HepG2 (cell line): ENCODE results near the gene UNC5CL. TPM values are rescaled to one million over a fixed set of nuclear protein-coding genes. Genes with fewer than 3 reads are reported as not detected.

ENCODE experiments used
- CBX2 ChIP-seq, 2 experiments: fragments of 200-600 bp in 1 of 2; sonication (generic); formaldehyde crosslinking in 1 of 2; IDR thresholded peaks; 2 replicates each; pipeline versions ENCODE4 v1.7.0 to v1.8.1; 2018 to 2022; ENCODE audit warnings: low read depth in 2 of 2, low read length in 1 of 2, mild to moderate bottlenecking in 1 of 2, missing genetic modification reagents in 1 of 2
- ERF ChIP-seq: IDR thresholded peaks from 2 replicates; pipeline ENCODE4 v1.6.1; 2018; ENCODE audit warnings: missing biosample characterization, missing genetic modification reagents
- FIP1L1 ChIP-seq: fragments of 200-400 bp; formaldehyde crosslinking; IDR thresholded peaks from 2 replicates; pipeline ENCODE4 v1.6.1; 2018; ENCODE audit warnings: low read depth, mild to moderate bottlenecking, low read length, moderate library complexity, borderline replicate concordance; ENCODE audit not compliant: insufficient read depth
- KDM2A ChIP-seq: sonication (generic); formaldehyde crosslinking; IDR thresholded peaks from 2 replicates; pipeline ENCODE4 v1.4.0; 2020; ENCODE audit warnings: low read depth, missing genetic modification reagents, borderline replicate concordance
- SAP130 ChIP-seq: IDR thresholded peaks from 2 replicates; pipeline ENCODE4 v1.6.1; 2016; ENCODE audit warnings: low read depth
- ZFX ChIP-seq: sonication (generic); formaldehyde crosslinking; IDR thresholded peaks from 2 replicates; pipeline ENCODE4 v1.4.0; 2020; ENCODE audit warnings: mild to moderate bottlenecking, low read depth, missing genetic modification reagents, moderate library complexity
- ZFY ChIP-seq: sonication (generic); formaldehyde crosslinking; IDR thresholded peaks from 2 replicates; pipeline ENCODE4 v1.4.0; 2020; ENCODE audit warnings: missing genetic modification reagents
- ZNF121 ChIP-seq: sonication (generic); formaldehyde crosslinking; IDR thresholded peaks from 2 replicates; pipeline ENCODE4 v1.5.0; 2020; ENCODE audit warnings: mild to moderate bottlenecking, missing genetic modification reagents
- ZNF263 ChIP-seq: sonication (generic); formaldehyde crosslinking; IDR thresholded peaks from 2 replicates; pipeline ENCODE4 v1.4.0; 2020; ENCODE audit warnings: missing genetic modification reagents
- ZNF282 ChIP-seq: fragments of 450-650 bp; IDR thresholded peaks from 2 replicates; pipeline ENCODE4 v1.6.1; 2018; ENCODE audit not compliant: partially characterized antibody
- polyA plus RNA-seq, 8 experiments: library from polyadenylated mRNA; depleted of rRNA in 3 of 8; stranded (reverse) in 7 of 8; unstranded in 1 of 8; fragments of >200 nt; fragmentation: Illumina TruSeq in 4 of 8; extraction: Trizol in 4 of 8; gene quantifications; 2 replicates each; pipeline versions ENCODE4 v1.2.1 to v1.2.3, GENCODE V29; 2011 to 2016; ENCODE audit warnings: low read depth in 4 of 8, missing spikeins in 1 of 8, mixed read lengths in 1 of 8; ENCODE audit not compliant: insufficient read depth in 1 of 8
- total RNA-seq, 5 experiments: library from RNA; depleted of rRNA; stranded (reverse); fragments of >200 nt; fragmentation: Illumina TruSeq; extraction: Trizol; gene quantifications; 2 replicates each; pipeline ENCODE4 v1.2.3, GENCODE V29; 2016; ENCODE audit warnings: low read depth in 1 of 5
- TF ChIP-seq, protein P1 (sequence below), 2 experiments: sonication (generic) in 1 of 2; formaldehyde crosslinking in 1 of 2; IDR thresholded peaks; 2 replicates each; pipeline versions ENCODE4 v1.5.1 to v1.6.1; 2011 to 2020; ENCODE audit warnings: borderline replicate concordance in 1 of 2, low read depth in 1 of 2, low read length in 1 of 2, mild to moderate bottlenecking in 1 of 2, missing genetic modification reagents in 1 of 2, moderate library complexity in 1 of 2
- TF ChIP-seq, protein P2 (sequence below): sonication (generic); formaldehyde crosslinking; IDR thresholded peaks from 2 replicates; pipeline ENCODE4 v1.9.0; 2021; ENCODE audit warnings: mild to moderate bottlenecking, missing genetic modification reagents
- TF ChIP-seq, protein P3 (sequence below): fragments of 450-650 bp; IDR thresholded peaks from 2 replicates; pipeline ENCODE4 v1.6.1; 2016
- TF ChIP-seq, protein P4 (sequence below): sonication (generic); formaldehyde crosslinking; IDR thresholded peaks from 2 replicates; pipeline ENCODE4 v1.5.1; 2020; ENCODE audit warnings: missing genetic modification reagents, mild to moderate bottlenecking, borderline replicate concordance

The UNC5CL gene
- total and polyA plus RNA-seq, 2 of the 13 experiments (the other 11 are each of a cell fraction or from before 2014, with no cell fraction given), result 2.4 to 2.5 TPM

DNA sequence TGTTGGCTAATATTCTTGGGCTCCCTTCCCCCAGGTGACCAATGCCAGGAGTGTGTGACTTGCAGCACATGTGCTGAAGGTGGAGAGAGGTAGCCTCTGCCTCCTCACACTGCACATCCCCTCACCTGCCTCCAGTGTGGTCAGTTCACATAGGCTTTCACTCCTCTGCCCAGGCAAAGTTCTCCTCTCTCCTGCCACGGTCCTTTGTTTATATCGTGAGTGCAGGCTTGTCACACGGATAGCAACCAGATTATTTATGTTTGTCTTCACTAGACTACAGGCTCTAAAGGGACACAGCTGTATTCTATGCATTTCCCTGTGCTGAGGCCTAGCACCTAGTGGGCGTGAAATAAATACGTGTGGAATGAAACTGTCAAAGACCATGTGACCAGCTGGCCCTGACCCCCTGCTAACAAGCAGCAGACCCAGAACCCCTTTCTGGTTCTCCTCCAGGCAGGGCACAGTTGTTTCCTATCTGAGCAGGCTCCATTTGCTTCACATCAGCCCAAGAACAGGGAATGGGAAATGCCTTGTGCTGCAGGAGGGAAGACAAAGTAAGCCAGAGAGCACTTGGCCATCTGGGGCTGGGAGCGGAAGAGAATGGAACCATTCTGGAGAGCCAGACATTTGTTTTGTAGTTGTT, 42.3 kb downstream of the UNC5CL start (continued):
- TF ChIP-seq, protein P1, sequence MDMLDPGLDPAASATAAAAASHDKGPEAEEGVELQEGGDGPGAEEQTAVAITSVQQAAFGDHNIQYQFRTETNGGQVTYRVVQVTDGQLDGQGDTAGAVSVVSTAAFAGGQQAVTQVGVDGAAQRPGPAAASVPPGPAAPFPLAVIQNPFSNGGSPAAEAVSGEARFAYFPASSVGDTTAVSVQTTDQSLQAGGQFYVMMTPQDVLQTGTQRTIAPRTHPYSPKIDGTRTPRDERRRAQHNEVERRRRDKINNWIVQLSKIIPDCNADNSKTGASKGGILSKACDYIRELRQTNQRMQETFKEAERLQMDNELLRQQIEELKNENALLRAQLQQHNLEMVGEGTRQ (IDR thresholded peaks at IDR 0.05; ENCODE audit: low read depth, low read length), result no peak; the same call in 1 of the 2 replicates
- TF ChIP-seq, protein P1 (CRISPR knock-in tag; IDR thresholded peaks at IDR 0.05; ENCODE audit: borderline replicate concordance), result peak; percentile 62; the same call in 1 of the 2 replicates
- TF ChIP-seq SAP130 (CRISPR knock-in tag) (peak; percentile 5; the same call in 1 of the 2 replicates), KDM2A (CRISPR knock-in tag) (0 out of 2 replicates have a peak, but pooled peaks have one; percentile 16), ZFX (CRISPR knock-in tag) (peak; percentile 83), ZNF263 (CRISPR knock-in tag) (0 out of 2 replicates have a peak, but pooled peaks have one; percentile 13), ZNF282 (no peak), ZFY (peak; percentile 62), FIP1L1 (0 out of 2 replicates have a peak, but pooled peaks have one; percentile 23), ERF (CRISPR knock-in tag) (peak; percentile 6; the same call in 1 of the 2 replicates), CBX2 (IDR thresholded peaks at IDR 0.05; ENCODE audit: low read depth, low read length) (no peak), CBX2 (CRISPR knock-in tag; IDR thresholded peaks at IDR 0.05; ENCODE audit: low read depth) (no peak), ZNF121 (CRISPR knock-in tag) (no peak)
- TF ChIP-seq, protein P2, sequence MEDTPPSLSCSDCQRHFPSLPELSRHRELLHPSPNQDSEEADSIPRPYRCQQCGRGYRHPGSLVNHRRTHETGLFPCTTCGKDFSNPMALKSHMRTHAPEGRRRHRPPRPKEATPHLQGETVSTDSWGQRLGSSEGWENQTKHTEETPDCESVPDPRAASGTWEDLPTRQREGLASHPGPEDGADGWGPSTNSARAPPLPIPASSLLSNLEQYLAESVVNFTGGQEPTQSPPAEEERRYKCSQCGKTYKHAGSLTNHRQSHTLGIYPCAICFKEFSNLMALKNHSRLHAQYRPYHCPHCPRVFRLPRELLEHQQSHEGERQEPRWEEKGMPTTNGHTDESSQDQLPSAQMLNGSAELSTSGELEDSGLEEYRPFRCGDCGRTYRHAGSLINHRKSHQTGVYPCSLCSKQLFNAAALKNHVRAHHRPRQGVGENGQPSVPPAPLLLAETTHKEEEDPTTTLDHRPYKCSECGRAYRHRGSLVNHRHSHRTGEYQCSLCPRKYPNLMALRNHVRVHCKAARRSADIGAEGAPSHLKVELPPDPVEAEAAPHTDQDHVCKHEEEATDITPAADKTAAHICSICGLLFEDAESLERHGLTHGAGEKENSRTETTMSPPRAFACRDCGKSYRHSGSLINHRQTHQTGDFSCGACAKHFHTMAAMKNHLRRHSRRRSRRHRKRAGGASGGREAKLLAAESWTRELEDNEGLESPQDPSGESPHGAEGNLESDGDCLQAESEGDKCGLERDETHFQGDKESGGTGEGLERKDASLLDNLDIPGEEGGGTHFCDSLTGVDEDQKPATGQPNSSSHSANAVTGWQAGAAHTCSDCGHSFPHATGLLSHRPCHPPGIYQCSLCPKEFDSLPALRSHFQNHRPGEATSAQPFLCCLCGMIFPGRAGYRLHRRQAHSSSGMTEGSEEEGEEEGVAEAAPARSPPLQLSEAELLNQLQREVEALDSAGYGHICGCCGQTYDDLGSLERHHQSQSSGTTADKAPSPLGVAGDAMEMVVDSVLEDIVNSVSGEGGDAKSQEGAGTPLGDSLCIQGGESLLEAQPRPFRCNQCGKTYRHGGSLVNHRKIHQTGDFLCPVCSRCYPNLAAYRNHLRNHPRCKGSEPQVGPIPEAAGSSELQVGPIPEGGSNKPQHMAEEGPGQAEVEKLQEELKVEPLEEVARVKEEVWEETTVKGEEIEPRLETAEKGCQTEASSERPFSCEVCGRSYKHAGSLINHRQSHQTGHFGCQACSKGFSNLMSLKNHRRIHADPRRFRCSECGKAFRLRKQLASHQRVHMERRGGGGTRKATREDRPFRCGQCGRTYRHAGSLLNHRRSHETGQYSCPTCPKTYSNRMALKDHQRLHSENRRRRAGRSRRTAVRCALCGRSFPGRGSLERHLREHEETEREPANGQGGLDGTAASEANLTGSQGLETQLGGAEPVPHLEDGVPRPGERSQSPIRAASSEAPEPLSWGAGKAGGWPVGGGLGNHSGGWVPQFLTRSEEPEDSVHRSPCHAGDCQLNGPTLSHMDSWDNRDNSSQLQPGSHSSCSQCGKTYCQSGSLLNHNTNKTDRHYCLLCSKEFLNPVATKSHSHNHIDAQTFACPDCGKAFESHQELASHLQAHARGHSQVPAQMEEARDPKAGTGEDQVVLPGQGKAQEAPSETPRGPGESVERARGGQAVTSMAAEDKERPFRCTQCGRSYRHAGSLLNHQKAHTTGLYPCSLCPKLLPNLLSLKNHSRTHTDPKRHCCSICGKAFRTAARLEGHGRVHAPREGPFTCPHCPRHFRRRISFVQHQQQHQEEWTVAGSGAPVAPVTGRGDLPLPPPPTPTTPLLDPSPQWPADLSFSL (CRISPR knock-in tag), result peak; percentile 14; the same call in 1 of the 2 replicates
- TF ChIP-seq, protein P3, sequence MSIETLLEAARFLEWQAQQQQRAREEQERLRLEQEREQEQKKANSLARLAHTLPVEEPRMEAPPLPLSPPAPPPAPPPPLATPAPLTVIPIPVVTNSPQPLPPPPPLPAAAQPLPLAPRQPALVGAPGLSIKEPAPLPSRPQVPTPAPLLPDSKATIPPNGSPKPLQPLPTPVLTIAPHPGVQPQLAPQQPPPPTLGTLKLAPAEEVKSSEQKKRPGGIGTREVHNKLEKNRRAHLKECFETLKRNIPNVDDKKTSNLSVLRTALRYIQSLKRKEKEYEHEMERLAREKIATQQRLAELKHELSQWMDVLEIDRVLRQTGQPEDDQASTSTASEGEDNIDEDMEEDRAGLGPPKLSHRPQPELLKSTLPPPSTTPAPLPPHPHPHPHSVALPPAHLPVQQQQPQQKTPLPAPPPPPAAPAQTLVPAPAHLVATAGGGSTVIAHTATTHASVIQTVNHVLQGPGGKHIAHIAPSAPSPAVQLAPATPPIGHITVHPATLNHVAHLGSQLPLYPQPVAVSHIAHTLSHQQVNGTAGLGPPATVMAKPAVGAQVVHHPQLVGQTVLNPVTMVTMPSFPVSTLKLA, result 0 out of 2 replicates have a peak, but pooled peaks have one; percentile 4
- TF ChIP-seq, protein P4, sequence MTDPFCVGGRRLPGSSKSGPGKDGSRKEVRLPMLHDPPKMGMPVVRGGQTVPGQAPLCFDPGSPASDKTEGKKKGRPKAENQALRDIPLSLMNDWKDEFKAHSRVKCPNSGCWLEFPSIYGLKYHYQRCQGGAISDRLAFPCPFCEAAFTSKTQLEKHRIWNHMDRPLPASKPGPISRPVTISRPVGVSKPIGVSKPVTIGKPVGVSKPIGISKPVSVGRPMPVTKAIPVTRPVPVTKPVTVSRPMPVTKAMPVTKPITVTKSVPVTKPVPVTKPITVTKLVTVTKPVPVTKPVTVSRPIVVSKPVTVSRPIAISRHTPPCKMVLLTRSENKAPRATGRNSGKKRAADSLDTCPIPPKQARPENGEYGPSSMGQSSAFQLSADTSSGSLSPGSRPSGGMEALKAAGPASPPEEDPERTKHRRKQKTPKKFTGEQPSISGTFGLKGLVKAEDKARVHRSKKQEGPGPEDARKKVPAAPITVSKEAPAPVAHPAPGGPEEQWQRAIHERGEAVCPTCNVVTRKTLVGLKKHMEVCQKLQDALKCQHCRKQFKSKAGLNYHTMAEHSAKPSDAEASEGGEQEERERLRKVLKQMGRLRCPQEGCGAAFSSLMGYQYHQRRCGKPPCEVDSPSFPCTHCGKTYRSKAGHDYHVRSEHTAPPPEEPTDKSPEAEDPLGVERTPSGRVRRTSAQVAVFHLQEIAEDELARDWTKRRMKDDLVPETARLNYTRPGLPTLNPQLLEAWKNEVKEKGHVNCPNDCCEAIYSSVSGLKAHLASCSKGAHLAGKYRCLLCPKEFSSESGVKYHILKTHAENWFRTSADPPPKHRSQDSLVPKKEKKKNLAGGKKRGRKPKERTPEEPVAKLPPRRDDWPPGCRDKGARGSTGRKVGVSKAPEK, result 0 out of 2 replicates have a peak, but pooled peaks have one; percentile 24
